SK-N-MC (cell line): ENCODE results near the gene CAPN15.
A peak's percentile ranks its signal among the peaks of the same experiment; 100 is the strongest.

ENCODE experiments used
- EZH2 ChIP-seq: fragments of 200-600 bp; sonication (generic); IDR thresholded peaks from one replicate; pipeline ENCODE4 v1.6.1; 2017; ENCODE audit warnings: antibody characterized with exemption
- POLR2AphosphoS5 ChIP-seq: IDR thresholded peaks from 2 replicates; pipeline ENCODE4 v1.6.1; 2012; ENCODE audit warnings: mild to moderate bottlenecking, low read depth, low read length, borderline replicate concordance

DNA sequence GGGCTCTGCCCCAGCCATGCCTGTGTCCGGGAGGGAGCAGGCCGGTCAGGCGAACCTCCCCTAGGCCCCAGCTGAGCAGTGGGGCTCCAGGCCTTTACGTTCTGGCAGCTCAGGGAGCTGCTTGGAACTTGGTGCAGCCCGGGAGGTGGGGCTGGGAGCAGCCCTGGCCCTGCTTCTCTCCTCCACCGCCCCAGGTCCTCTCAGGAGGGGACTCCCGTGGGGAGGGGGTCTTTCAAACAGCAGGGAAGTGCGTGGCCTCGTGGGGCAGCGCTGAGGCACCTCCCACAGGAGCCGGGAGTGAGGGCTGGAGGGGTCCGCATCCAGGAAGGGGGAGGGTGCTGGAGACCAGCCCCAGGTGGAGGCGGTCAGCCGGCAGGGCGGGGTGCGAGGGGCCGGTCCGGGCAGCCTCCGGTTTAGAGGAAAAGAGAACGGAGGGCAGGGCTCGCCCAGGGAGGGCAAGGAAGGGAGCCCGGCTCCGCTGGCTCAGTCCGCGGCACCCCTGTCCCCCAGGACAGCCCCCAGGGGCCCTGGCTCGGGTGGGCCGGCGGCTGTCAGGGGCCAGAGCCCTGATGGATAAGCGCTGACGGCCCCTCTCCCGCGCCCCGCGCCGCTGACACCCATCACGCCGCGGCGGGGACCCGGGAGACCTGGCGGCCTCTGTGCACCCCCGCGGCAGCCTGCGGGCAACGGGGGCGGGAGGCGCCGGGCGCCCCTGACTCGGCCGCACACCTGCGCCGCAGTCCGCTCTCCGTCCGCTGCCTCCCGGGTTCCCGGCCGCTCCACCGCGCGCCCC lies 32.1 kb downstream of the CAPN15 start:
- TF ChIP-seq POLR2AphosphoS5 (no peak), EZH2 (peak; percentile 82)
